WTC11 (cell line): ENCODE data around the gene QSOX2. TPM values are rescaled to one million over a fixed set of nuclear protein-coding genes. Genes with fewer than 3 reads are reported as not detected.

ENCODE experiments used
- ATAC-seq: fragments of 200-7000 bp; cut with Tn5 transposase; 2 replicates; pipeline ENCODE4 v1.10.0; 2021; ENCODE audit warnings: mild to moderate bottlenecking, moderate library complexity
- CTCF ChIA-PET: fragments of 300-600 bp; sonication (Branson Sonifier 250); formaldehyde crosslinking; loops from one replicate; lab custom pipeline; 2021; ENCODE audit warnings: antibody characterized with exemption; lab: Charles Lee
- POLR2A ChIA-PET: fragments of 350-600 bp; sonication (Branson Sonifier 250); formaldehyde crosslinking; loops from one replicate; lab custom pipeline; 2021; ENCODE audit warnings: antibody characterized with exemption; lab: Charles Lee
- DNase-seq: peaks from one replicate; pipeline ENCODE4 v3.0.0; 2021; ENCODE audit warnings: low spot score
- H3K27ac Mint-ChIP-seq: 2 replicates; pipeline ENCODE4 v1.8.0; 2021; ENCODE audit warnings: mixed read lengths
- H3K27me3 Mint-ChIP-seq: 2 replicates; pipeline ENCODE4 v1.8.0; 2021; ENCODE audit warnings: low read depth, mild to moderate bottlenecking, moderate library complexity, mixed read lengths
- H3K36me3 Mint-ChIP-seq: 2 replicates; pipeline ENCODE4 v1.8.0; 2021; ENCODE audit warnings: mixed read lengths
- H3K4me1 Mint-ChIP-seq: 2 replicates; pipeline ENCODE4 v1.8.0; 2022; ENCODE audit warnings: mixed read lengths
- H3K4me3 Mint-ChIP-seq: 2 replicates; pipeline ENCODE4 v1.8.0; 2021; ENCODE audit warnings: mild to moderate bottlenecking, moderate library complexity, mixed read lengths
- H3K9me3 Mint-ChIP-seq: 2 replicates; pipeline ENCODE4 v1.8.0; 2021; ENCODE audit warnings: mixed read lengths
- CBFB ChIP-seq: sonication (generic); formaldehyde crosslinking; IDR thresholded peaks from 2 replicates; pipeline ENCODE4 v1.8.1; 2022; ENCODE audit warnings: mild to moderate bottlenecking, low read depth, missing genetic modification reagents
- CDX4 ChIP-seq: fragments of 250-450 bp; sonication (Bioruptor Pico); IDR thresholded peaks from 2 replicates; pipeline ENCODE4 v1.9.0; 2021; ENCODE audit warnings: moderate library complexity, mild to moderate bottlenecking, inconsistent platforms, borderline replicate concordance
- CREB1 ChIP-seq: sonication (generic); formaldehyde crosslinking; IDR thresholded peaks from 2 replicates; pipeline ENCODE4 v1.8.0; 2023; ENCODE audit warnings: mild to moderate bottlenecking, missing genetic modification reagents
- FOXJ3 ChIP-seq: sonication (generic); formaldehyde crosslinking; IDR thresholded peaks from 2 replicates; pipeline ENCODE4 v1.9.0; 2021; ENCODE audit warnings: missing genetic modification reagents, mild to moderate bottlenecking, borderline replicate concordance
- HMGA2 ChIP-seq: fragments of 250-450 bp; sonication (Bioruptor Pico); IDR thresholded peaks from 2 replicates; pipeline ENCODE4 v1.4.0; 2021; ENCODE audit warnings: mild to moderate bottlenecking, moderate library complexity
- IRF1 ChIP-seq: sonication (generic); formaldehyde crosslinking; IDR thresholded peaks from 2 replicates; pipeline ENCODE4 v1.8.0; 2023; ENCODE audit warnings: missing genetic modification reagents
- IRF2 ChIP-seq: sonication (generic); formaldehyde crosslinking; IDR thresholded peaks from 2 replicates; pipeline ENCODE4 v1.8.0; 2022; ENCODE audit warnings: low read depth, missing genetic modification reagents, borderline replicate concordance
- KAT7 ChIP-seq: sonication (generic); formaldehyde crosslinking; IDR thresholded peaks from 2 replicates; pipeline ENCODE4 v1.8.1; 2023; ENCODE audit warnings: missing genetic modification reagents, mild to moderate bottlenecking, borderline replicate concordance
- MYBL2 ChIP-seq: sonication (generic); formaldehyde crosslinking; IDR thresholded peaks from 2 replicates; pipeline ENCODE4 v1.8.1; 2023; ENCODE audit warnings: mild to moderate bottlenecking, moderate library complexity, missing genetic modification reagents
- NFYB ChIP-seq: sonication (generic); formaldehyde crosslinking; conservative IDR thresholded peaks from 2 replicates; pipeline ENCODE4 v1.8.0; 2022; ENCODE audit warnings: low read depth, missing genetic modification reagents
- PRRX2 ChIP-seq: fragments of 250-450 bp; sonication (Bioruptor Pico); IDR thresholded peaks from 2 replicates; pipeline ENCODE4 v1.8.0; 2021; ENCODE audit warnings: mild to moderate bottlenecking
- SOX15 ChIP-seq: fragments of 250-450 bp; sonication (Bioruptor Pico); IDR thresholded peaks from 2 replicates; pipeline ENCODE4 v1.9.0; 2021; ENCODE audit warnings: mild to moderate bottlenecking
- TEAD1 ChIP-seq: sonication (generic); formaldehyde crosslinking; IDR thresholded peaks from 2 replicates; pipeline ENCODE4 v1.8.0; 2022; ENCODE audit warnings: mild to moderate bottlenecking, missing genetic modification reagents
- ZBTB21 ChIP-seq: sonication (generic); formaldehyde crosslinking; IDR thresholded peaks from 2 replicates; pipeline ENCODE4 v1.8.1; 2023; ENCODE audit warnings: mild to moderate bottlenecking, missing genetic modification reagents, borderline replicate concordance
- ZNF416 ChIP-seq: fragments of 250-450 bp; sonication (Bioruptor Pico); IDR thresholded peaks from 2 replicates; pipeline ENCODE4 v1.9.0; 2021; ENCODE audit warnings: mild to moderate bottlenecking, inconsistent platforms
- total RNA-seq: library from RNA; stranded (reverse); gene quantifications from 3 replicates; pipeline ENCODE4 v1.2.3, GENCODE V29; 2021
- TF ChIP-seq, protein P1 (sequence below): sonication (generic); formaldehyde crosslinking; IDR thresholded peaks from 2 replicates; pipeline ENCODE4 v1.8.1; 2022; ENCODE audit warnings: mild to moderate bottlenecking, missing genetic modification reagents, moderate library complexity, borderline replicate concordance
- TF ChIP-seq, protein P2 (sequence below): fragments of 250-450 bp; sonication (Bioruptor Pico); IDR thresholded peaks from 2 replicates; pipeline ENCODE4 v2.1.2; 2022; ENCODE audit warnings: mild to moderate bottlenecking, moderate library complexity
- TF ChIP-seq, protein P3 (sequence below): sonication (generic); formaldehyde crosslinking; IDR thresholded peaks from 2 replicates; pipeline ENCODE4 v1.8.1; 2022; ENCODE audit warnings: low read depth, missing genetic modification reagents, borderline replicate concordance

Gene QSOX2
- total RNA-seq, 1 experiment from 2014 or later = 33.2 TPM

DNA sequence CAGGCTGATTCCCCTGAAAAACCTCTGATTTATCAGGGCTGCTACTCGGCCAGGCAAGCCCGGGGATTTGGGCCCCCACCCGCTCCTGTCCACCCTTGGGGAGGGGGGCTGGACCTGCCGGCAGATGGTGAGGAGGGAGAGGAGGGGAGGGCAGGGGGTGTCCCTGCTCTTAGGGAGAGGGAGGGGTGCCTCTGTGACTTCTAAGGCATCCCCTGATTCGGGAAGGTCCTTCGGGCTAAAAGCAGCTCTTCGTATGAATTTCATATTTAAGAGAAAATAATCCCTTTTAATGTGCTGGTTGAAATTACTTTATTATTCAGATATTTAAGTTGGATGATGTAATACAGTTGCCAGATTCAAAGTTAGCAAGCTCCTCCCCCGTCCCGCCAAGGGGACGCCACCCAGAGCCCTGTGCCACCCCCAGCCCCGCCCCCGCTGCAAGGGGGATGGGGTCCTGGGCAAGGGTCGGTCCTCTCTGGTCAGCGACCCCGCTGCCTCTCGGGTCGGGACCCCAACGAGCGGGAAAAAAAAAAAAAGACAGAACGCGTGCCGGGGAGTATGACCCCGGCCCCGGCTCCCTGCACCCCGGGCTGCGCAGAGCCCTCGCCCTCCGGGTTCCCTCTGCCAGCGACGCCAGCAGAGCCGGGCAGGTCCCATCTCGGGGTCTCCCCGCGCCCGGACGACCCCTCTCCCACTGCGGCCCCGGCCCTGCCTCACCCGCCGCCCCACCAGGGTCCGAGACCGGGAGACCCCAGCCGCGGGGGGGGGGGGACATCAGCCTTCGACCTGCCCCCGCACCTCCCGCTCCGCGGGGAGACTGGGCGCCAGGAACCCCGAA is 53.1 kb downstream of the QSOX2 start:
- peaks cover 73% of the 10 kb centered on the region for H3K27me3 Mint-ChIP-seq
- ChIA-PET CTCF (interaction anchor here (0.6 to 2.2 kb wide), 6 partner anchors 10 to 415 kb away, joined by 3 to 6 read pairs (median 4); partner anchors contain the start of gene LHX3), POLR2A (no interaction called here)
- no peak for DNase-seq
- peak; percentile 11; the same call in 1 of the 2 replicates for ATAC-seq
- TF ChIP-seq CDX4 (CRISPR knock-in tag) (no peak), IRF1 (CRISPR knock-in tag) (no peak)
- TF ChIP-seq, protein P1, sequence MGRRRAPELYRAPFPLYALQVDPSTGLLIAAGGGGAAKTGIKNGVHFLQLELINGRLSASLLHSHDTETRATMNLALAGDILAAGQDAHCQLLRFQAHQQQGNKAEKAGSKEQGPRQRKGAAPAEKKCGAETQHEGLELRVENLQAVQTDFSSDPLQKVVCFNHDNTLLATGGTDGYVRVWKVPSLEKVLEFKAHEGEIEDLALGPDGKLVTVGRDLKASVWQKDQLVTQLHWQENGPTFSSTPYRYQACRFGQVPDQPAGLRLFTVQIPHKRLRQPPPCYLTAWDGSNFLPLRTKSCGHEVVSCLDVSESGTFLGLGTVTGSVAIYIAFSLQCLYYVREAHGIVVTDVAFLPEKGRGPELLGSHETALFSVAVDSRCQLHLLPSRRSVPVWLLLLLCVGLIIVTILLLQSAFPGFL = no peak
- no peaks in the 10 kb centered on the region for H3K36me3 Mint-ChIP-seq
- peak overlapping the region; percentile 35; the same call in 1 of the 2 replicates for H3K4me3 Mint-ChIP-seq
- no peaks in the 10 kb centered on the region for H3K9me3 Mint-ChIP-seq
- peaks cover 20% of the 10 kb centered on the region for H3K4me1 Mint-ChIP-seq
- H3K27ac Mint-ChIP-seq = no peak overlapping the region

GRCh38 chr9:136191960-136192286 is 53.7 kb downstream of the QSOX2 start:
- POLR2A ChIA-PET = no interaction called here
- ATAC-seq (no peak), DNase-seq (no peak)
- no peak overlapping the region for H3K27ac Mint-ChIP-seq
- peaks cover 20% of the 10 kb centered on the region for H3K4me1 Mint-ChIP-seq
- no peaks in the 10 kb centered on the region for H3K9me3 Mint-ChIP-seq
- peak overlapping the region; percentile 35; the same call in 1 of the 2 replicates for H3K4me3 Mint-ChIP-seq
- peaks cover 68% of the 10 kb centered on the region for H3K27me3 Mint-ChIP-seq
- CTCF ChIA-PET = interaction anchor here (0.7 to 2.2 kb wide), 4 partner anchors 11 to 69 kb away, joined by 3 to 6 read pairs (median 4); no protein-coding TSS in a partner anchor
- H3K36me3 Mint-ChIP-seq = no peaks in the 10 kb centered on the region
- no peak for TF ChIP-seq IRF2 (CRISPR knock-in tag)
- TF ChIP-seq, protein P2, sequence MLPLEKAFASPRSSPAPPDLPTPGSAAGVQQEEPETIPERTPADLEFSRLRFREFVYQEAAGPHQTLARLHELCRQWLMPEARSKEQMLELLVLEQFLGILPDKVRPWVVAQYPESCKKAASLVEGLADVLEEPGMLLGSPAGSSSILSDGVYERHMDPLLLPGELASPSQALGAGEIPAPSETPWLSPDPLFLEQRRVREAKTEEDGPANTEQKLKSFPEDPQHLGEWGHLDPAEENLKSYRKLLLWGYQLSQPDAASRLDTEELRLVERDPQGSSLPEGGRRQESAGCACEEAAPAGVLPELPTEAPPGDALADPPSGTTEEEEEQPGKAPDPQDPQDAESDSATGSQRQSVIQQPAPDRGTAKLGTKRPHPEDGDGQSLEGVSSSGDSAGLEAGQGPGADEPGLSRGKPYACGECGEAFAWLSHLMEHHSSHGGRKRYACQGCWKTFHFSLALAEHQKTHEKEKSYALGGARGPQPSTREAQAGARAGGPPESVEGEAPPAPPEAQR (CRISPR knock-in tag) = no peak
- no peak for TF ChIP-seq ZNF416 (CRISPR knock-in tag)
- no peak for TF ChIP-seq HMGA2 (CRISPR knock-in tag)
- TF ChIP-seq MYBL2 (CRISPR knock-in tag) = no peak
- no peak for TF ChIP-seq TEAD1 (CRISPR knock-in tag)

DNA sequence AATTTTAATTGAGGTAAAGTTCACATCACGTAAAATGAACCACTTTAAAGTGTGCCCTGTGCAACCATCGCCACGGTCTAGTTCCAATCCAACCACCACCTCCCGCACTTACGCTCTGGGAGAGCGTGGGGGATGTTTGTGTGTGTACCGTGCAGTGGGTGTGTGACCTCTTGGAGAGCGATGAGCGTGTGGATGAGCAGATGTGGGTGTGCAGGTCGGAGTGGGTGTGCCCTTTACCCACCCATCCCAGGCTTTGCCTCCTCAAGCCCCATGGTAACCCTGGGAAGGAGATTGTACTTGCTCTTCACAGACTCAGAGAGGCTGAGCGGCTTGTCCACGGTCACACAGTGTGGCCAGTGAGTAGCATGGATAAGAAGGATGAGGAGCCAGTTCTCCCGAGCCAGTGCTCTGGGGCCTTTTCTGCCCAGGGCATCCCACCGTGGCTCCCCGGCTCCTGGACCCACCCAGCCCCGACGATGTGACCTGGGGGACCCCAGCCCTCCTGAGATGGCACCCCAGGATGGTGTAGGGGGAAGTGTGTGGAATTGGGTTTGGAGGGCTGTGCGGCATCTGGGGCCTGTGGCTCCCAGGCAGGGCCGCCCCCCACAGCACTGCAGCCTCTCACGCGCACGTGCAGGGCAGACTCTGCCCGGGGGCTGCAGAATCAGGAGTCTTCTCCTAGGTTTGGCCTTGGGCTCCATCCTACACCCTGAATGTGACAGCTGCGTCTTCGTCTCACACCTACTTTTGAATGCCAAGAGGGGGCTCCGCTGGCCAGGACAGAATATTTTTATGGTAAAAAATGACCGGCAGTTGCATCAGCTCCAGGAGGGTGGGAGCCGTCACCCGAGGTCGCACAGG is 54.3 kb downstream of the QSOX2 start:
- H3K4me1 Mint-ChIP-seq = peaks cover 14% of the 10 kb centered on the region
- ATAC-seq = no peak
- peaks cover 62% of the 10 kb centered on the region for H3K27me3 Mint-ChIP-seq
- TF ChIP-seq NFYB (CRISPR knock-in tag) = 0 out of 2 replicates have a peak, but pooled peaks have one; percentile 13
- no peak for TF ChIP-seq KAT7
- no peak for TF ChIP-seq CBFB
- H3K36me3 Mint-ChIP-seq = no peaks in the 10 kb centered on the region
- CTCF ChIA-PET = interaction anchor here (0.9 to 2.2 kb wide), 3 partner anchors 11 to 69 kb away, joined by 3 to 6 read pairs (median 4); no protein-coding TSS in a partner anchor
- DNase-seq = no peak
- H3K4me3 Mint-ChIP-seq = peak overlapping the region; percentile 8; the same call in 1 of the 2 replicates
- no peak overlapping the region for H3K27ac Mint-ChIP-seq
- no peaks in the 10 kb centered on the region for H3K9me3 Mint-ChIP-seq
- POLR2A ChIA-PET = no interaction called here

- H3K27me3 Mint-ChIP-seq = peaks cover 55% of the 10 kb centered on the region
- ChIA-PET POLR2A (no interaction called here), CTCF (interaction anchor here (1.6 to 2.2 kb wide), 2 partner anchors 19 to 20 kb away, joined by 6 read pairs; no protein-coding TSS in a partner anchor)
- no peaks in the 10 kb centered on the region for H3K36me3 Mint-ChIP-seq
- no peak overlapping the region for H3K27ac Mint-ChIP-seq
- no peak for DNase-seq
- H3K4me1 Mint-ChIP-seq = peaks cover 8% of the 10 kb centered on the region; the same call in 1 of the 2 replicates
- no peak for ATAC-seq
- H3K4me3 Mint-ChIP-seq = no peak overlapping the region
- H3K9me3 Mint-ChIP-seq = no peaks in the 10 kb centered on the region
- TF ChIP-seq PRRX2 (CRISPR knock-in tag) = no peak
- TF ChIP-seq ZBTB21 (CRISPR knock-in tag) = no peak
- no peak for TF ChIP-seq FOXJ3
- no peak for TF ChIP-seq SOX15 (CRISPR knock-in tag)
- TF ChIP-seq, protein P1 = no peak
- no peak for TF ChIP-seq IRF1 (CRISPR knock-in tag)
- TF ChIP-seq CREB1 (CRISPR knock-in tag) = no peak
- TF ChIP-seq, protein P3, sequence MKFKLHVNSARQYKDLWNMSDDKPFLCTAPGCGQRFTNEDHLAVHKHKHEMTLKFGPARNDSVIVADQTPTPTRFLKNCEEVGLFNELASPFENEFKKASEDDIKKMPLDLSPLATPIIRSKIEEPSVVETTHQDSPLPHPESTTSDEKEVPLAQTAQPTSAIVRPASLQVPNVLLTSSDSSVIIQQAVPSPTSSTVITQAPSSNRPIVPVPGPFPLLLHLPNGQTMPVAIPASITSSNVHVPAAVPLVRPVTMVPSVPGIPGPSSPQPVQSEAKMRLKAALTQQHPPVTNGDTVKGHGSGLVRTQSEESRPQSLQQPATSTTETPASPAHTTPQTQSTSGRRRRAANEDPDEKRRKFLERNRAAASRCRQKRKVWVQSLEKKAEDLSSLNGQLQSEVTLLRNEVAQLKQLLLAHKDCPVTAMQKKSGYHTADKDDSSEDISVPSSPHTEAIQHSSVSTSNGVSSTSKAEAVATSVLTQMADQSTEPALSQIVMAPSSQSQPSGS (CRISPR knock-in tag) = no peak
Observed at GRCh38 chr9:136190656-136191055, 55.0 kb downstream of the QSOX2 start.
